ENCODE data around the gene TADA2B. TPM values are rescaled to one million over a fixed set of nuclear protein-coding genes. Genes with fewer than 3 reads are reported as not detected.
A peak's percentile ranks its signal among the peaks of the same experiment; 100 is the strongest.

Gene TADA2B
- total and polyA plus RNA-seq, 2 experiments from 2014 or later, result 3.6 to 11.4 TPM

DNA sequence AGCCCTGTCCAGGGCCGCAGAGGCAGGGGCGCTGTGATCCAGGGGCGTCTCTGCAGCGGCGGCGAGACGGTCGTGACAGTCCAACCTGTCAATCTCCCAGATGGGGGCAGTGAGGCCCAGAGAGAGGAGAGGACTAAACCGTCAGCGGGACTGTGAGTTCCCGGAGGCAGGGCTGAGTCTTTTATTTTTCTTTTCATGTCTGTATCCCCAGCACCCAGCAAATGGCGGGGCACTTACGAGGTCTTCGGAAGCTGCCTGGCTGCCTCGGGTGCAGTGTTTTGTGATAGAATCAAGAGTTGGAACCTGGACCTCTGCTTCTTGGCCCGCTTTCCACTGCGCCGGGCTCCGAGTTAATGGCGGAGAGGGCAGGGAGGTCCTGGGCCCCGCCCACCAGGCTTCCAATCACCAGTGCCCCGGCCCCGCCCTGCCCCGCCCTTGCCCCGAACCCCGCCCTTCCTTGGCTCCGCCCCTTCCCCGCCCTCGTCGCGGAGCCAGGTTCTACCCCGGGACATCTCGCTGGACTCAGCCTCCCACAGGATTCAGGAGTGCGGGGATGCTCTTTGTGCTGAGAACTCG is 59.9 kb downstream of the TADA2B start:
- no peaks in the 10 kb centered on the region for H3K36me3 ChIP-seq (ENCODE audit: insufficient read depth)
- H3K4me1 Mint-ChIP-seq, result peaks cover 11% of the 10 kb centered on the region; the same call in 2 of the 3 replicates
- peak overlapping the region; percentile 77; the same call in 1 of the 2 replicates for H3K27ac Mint-ChIP-seq
- H3K36me3 Mint-ChIP-seq (ENCODE audit: low read depth), result no peaks in the 10 kb centered on the region
- H3K79me2 ChIP-seq (replicated peaks; ENCODE audit: insufficient read depth), result no peaks in the 10 kb centered on the region
- no peaks in the 10 kb centered on the region for H3K9me2 ChIP-seq (ENCODE audit: insufficient read depth)
- H4K20me1 ChIP-seq (replicated peaks; ENCODE audit: insufficient read depth), result no peaks in the 10 kb centered on the region
- H3F3A ChIP-seq (replicated peaks; ENCODE audit: low read depth), result 0 out of 2 replicates have a peak, but pooled peaks cover 3% of the 10 kb centered on the region
- no peaks in the 10 kb centered on the region; the same call in 2 of the 3 replicates for H3K9me3 Mint-ChIP-seq
- DNase-seq (ENCODE audit: low spot score) (peak; percentile 95), ATAC-seq (peak; percentile 75)
- peak overlapping the region; percentile 92 for H3K4me2 ChIP-seq
- TF ChIP-seq CREB1 (CRISPR knock-in tag; IDR thresholded peaks at IDR 0.05; ENCODE audit: low read depth), result no peak
- TF ChIP-seq, protein P1, sequence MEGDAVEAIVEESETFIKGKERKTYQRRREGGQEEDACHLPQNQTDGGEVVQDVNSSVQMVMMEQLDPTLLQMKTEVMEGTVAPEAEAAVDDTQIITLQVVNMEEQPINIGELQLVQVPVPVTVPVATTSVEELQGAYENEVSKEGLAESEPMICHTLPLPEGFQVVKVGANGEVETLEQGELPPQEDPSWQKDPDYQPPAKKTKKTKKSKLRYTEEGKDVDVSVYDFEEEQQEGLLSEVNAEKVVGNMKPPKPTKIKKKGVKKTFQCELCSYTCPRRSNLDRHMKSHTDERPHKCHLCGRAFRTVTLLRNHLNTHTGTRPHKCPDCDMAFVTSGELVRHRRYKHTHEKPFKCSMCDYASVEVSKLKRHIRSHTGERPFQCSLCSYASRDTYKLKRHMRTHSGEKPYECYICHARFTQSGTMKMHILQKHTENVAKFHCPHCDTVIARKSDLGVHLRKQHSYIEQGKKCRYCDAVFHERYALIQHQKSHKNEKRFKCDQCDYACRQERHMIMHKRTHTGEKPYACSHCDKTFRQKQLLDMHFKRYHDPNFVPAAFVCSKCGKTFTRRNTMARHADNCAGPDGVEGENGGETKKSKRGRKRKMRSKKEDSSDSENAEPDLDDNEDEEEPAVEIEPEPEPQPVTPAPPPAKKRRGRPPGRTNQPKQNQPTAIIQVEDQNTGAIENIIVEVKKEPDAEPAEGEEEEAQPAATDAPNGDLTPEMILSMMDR (conservative IDR thresholded peaks at IDR 0.05; ENCODE audit: low read depth in 2 of 2), result no peak
- no peak for TF ChIP-seq NANOG (IDR thresholded peaks at IDR 0.05; ENCODE audit: borderline replicate concordance)
- no peak for TF ChIP-seq ZNF331 (CRISPR knock-in tag; IDR thresholded peaks at IDR 0.05; ENCODE audit: low read depth)
- TF ChIP-seq, protein P2, sequence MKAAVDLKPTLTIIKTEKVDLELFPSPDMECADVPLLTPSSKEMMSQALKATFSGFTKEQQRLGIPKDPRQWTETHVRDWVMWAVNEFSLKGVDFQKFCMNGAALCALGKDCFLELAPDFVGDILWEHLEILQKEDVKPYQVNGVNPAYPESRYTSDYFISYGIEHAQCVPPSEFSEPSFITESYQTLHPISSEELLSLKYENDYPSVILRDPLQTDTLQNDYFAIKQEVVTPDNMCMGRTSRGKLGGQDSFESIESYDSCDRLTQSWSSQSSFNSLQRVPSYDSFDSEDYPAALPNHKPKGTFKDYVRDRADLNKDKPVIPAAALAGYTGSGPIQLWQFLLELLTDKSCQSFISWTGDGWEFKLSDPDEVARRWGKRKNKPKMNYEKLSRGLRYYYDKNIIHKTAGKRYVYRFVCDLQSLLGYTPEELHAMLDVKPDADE (IDR thresholded peaks at IDR 0.05), result no peak
- TF ChIP-seq, protein P3, sequence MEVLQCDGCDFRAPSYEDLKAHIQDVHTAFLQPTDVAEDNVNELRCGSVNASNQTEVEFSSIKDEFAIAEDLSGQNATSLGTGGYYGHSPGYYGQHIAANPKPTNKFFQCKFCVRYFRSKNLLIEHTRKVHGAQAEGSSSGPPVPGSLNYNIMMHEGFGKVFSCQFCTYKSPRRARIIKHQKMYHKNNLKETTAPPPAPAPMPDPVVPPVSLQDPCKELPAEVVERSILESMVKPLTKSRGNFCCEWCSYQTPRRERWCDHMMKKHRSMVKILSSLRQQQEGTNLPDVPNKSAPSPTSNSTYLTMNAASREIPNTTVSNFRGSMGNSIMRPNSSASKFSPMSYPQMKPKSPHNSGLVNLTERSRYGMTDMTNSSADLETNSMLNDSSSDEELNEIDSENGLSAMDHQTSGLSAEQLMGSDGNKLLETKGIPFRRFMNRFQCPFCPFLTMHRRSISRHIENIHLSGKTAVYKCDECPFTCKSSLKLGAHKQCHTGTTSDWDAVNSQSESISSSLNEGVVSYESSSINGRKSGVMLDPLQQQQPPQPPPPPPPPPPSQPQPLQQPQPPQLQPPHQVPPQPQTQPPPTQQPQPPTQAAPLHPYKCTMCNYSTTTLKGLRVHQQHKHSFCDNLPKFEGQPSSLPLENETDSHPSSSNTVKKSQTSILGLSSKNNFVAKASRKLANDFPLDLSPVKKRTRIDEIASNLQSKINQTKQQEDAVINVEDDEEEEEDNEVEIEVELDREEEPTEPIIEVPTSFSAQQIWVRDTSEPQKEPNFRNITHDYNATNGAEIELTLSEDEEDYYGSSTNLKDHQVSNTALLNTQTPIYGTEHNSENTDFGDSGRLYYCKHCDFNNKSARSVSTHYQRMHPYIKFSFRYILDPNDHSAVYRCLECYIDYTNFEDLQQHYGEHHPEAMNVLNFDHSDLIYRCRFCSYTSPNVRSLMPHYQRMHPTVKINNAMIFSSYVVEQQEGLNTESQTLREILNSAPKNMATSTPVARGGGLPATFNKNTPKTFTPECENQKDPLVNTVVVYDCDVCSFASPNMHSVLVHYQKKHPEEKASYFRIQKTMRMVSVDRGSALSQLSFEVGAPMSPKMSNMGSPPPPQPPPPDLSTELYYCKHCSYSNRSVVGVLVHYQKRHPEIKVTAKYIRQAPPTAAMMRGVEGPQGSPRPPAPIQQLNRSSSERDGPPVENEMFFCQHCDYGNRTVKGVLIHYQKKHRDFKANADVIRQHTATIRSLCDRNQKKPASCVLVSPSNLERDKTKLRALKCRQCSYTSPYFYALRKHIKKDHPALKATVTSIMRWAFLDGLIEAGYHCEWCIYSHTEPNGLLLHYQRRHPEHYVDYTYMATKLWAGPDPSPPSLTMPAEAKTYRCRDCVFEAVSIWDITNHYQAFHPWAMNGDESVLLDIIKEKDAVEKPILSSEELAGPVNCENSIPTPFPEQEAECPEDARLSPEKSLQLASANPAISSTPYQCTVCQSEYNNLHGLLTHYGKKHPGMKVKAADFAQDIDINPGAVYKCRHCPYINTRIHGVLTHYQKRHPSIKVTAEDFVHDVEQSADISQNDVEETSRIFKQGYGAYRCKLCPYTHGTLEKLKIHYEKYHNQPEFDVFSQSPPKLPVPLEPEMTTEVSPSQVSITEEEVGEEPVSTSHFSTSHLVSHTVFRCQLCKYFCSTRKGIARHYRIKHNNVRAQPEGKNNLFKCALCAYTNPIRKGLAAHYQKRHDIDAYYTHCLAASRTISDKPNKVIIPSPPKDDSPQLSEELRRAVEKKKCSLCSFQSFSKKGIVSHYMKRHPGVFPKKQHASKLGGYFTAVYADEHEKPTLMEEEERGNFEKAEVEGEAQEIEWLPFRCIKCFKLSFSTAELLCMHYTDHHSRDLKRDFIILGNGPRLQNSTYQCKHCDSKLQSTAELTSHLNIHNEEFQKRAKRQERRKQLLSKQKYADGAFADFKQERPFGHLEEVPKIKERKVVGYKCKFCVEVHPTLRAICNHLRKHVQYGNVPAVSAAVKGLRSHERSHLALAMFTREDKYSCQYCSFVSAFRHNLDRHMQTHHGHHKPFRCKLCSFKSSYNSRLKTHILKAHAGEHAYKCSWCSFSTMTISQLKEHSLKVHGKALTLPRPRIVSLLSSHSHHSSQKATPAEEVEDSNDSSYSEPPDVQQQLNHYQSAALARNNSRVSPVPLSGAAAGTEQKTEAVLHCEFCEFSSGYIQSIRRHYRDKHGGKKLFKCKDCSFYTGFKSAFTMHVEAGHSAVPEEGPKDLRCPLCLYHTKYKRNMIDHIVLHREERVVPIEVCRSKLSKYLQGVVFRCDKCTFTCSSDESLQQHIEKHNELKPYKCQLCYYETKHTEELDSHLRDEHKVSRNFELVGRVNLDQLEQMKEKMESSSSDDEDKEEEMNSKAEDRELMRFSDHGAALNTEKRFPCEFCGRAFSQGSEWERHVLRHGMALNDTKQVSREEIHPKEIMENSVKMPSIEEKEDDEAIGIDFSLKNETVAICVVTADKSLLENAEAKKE (CRISPR knock-in tag; IDR thresholded peaks at IDR 0.05), result no peak
- TF ChIP-seq EZH2phosphoT487 (IDR thresholded peaks at IDR 0.05; ENCODE audit: unreplicated experiment), result no peak
- TF ChIP-seq EZH2 (IDR thresholded peaks at IDR 0.05; ENCODE audit: low read depth, unreplicated experiment), result no peak
- TF ChIP-seq POLR2AphosphoS5 (IDR thresholded peaks at IDR 0.05; ENCODE audit: low read depth), result peak; percentile 63
- peak overlapping the region; percentile 85 for H3K4me3 Mint-ChIP-seq
- peak overlapping the region; percentile 98 for H2AFZ ChIP-seq
- peaks cover 42% of the 10 kb centered on the region for H3K27me3 Mint-ChIP-seq (ENCODE audit: insufficient read depth, low read depth, poor library complexity)
- no peak overlapping the region for H3K27ac ChIP-seq (ENCODE audit: low read depth)
- peaks cover 14% of the 10 kb centered on the region for H3K4me1 ChIP-seq (ENCODE audit: insufficient read depth)
- H3K27me3 ChIP-seq (ENCODE audit: insufficient read depth), result peaks cover 42% of the 10 kb centered on the region
- peak overlapping the region; percentile 83 for H3K4me3 ChIP-seq

Data from GM23338 (cell line).